ENCODE data around the gene HAP1.

DNA sequence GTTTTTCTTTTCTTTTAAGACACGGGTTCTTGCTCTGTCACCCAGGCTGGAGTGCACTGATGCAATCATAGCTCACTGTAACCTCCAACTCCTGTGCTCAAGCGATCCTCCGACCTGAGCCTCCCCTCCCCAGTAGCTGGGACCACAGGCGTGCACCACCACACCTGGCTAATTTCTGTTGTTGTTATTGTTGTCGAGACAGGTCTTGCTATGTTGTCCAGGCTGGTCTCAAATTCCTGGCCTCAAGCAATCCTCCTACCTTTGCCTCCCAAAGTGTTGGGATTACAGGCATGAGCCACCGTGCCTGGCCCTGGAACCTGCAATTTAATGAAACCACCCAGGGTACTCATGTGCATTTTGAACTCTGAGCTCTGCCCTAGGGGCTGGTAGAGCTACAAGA, 27.9 kb upstream of the HAP1 start:
- TF ChIP-seq, protein P1, sequence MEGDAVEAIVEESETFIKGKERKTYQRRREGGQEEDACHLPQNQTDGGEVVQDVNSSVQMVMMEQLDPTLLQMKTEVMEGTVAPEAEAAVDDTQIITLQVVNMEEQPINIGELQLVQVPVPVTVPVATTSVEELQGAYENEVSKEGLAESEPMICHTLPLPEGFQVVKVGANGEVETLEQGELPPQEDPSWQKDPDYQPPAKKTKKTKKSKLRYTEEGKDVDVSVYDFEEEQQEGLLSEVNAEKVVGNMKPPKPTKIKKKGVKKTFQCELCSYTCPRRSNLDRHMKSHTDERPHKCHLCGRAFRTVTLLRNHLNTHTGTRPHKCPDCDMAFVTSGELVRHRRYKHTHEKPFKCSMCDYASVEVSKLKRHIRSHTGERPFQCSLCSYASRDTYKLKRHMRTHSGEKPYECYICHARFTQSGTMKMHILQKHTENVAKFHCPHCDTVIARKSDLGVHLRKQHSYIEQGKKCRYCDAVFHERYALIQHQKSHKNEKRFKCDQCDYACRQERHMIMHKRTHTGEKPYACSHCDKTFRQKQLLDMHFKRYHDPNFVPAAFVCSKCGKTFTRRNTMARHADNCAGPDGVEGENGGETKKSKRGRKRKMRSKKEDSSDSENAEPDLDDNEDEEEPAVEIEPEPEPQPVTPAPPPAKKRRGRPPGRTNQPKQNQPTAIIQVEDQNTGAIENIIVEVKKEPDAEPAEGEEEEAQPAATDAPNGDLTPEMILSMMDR (IDR thresholded peaks at IDR 0.05 in 8 of 11, conservative IDR thresholded peaks at IDR 0.05 in 3 of 11): no peak
- TF ChIP-seq POLR2A (IDR thresholded peaks at IDR 0.05) (no peak), POLR2AphosphoS5 (IDR thresholded peaks at IDR 0.05) (no peak)
